ENCODE measurements around the gene MAGI1.

The MAGI1 gene

GRCh38 chr3:66014056-66014455 lies 24.7 kb downstream of the MAGI1 start:
- POLR2A ChIA-PET: no interaction called here
- CTCF ChIA-PET: no interaction called here
- no peak for DNase-seq (ENCODE audit: extremely low spot score)
- no peak for TF ChIP-seq FOXK2 (IDR thresholded peaks at IDR 0.05)
- TF ChIP-seq CTBP1 (IDR thresholded peaks at IDR 0.05; ENCODE audit: borderline replicate concordance): no peak
- no peak for TF ChIP-seq HDGF (IDR thresholded peaks at IDR 0.05; ENCODE audit: borderline replicate concordance)
- no peak for TF ChIP-seq FOXA1 (IDR thresholded peaks at IDR 0.05)
- TF ChIP-seq LEF1 (IDR thresholded peaks at IDR 0.05; ENCODE audit: borderline replicate concordance): no peak
- TF ChIP-seq ZNF384 (IDR thresholded peaks at IDR 0.05): no peak
- TF ChIP-seq SUZ12 (IDR thresholded peaks at IDR 0.05): no peak
- TF ChIP-seq L3MBTL2 (conservative IDR thresholded peaks at IDR 0.05): no peak
- TF ChIP-seq BHLHE40 (IDR thresholded peaks at IDR 0.05; ENCODE audit: borderline replicate concordance): no peak
- no peak for TF ChIP-seq FOXM1 (IDR thresholded peaks at IDR 0.05; ENCODE audit: borderline replicate concordance)
- no peak for TF ChIP-seq PKNOX1 (IDR thresholded peaks at IDR 0.05)

- POLR2A ChIA-PET: no interaction called here
- DNase-seq (ENCODE audit: extremely low spot score): no peak
- TF ChIP-seq PKNOX1 (IDR thresholded peaks at IDR 0.05) (no peak), TARDBP (IDR thresholded peaks at IDR 0.05) (no peak), NFRKB (IDR thresholded peaks at IDR 0.05) (no peak), FOXA1 (IDR thresholded peaks at IDR 0.05) (no peak), ELF4 (IDR thresholded peaks at IDR 0.05) (no peak), LEF1 (IDR thresholded peaks at IDR 0.05; ENCODE audit: borderline replicate concordance) (no peak), L3MBTL2 (conservative IDR thresholded peaks at IDR 0.05) (no peak), ZNF384 (IDR thresholded peaks at IDR 0.05) (no peak), BHLHE40 (IDR thresholded peaks at IDR 0.05; ENCODE audit: borderline replicate concordance) (no peak), SP1 (IDR thresholded peaks at IDR 0.05) (no peak), SUZ12 (IDR thresholded peaks at IDR 0.05) (no peak), CTBP1 (IDR thresholded peaks at IDR 0.05; ENCODE audit: borderline replicate concordance) (no peak), FOXM1 (IDR thresholded peaks at IDR 0.05; ENCODE audit: borderline replicate concordance) (no peak), HDGF (IDR thresholded peaks at IDR 0.05; ENCODE audit: borderline replicate concordance) (no peak), ARNT (IDR thresholded peaks at IDR 0.05) (no peak), FOXK2 (IDR thresholded peaks at IDR 0.05) (no peak)
- CTCF ChIA-PET: no interaction called here
Measured at GRCh38 chr3:66012711-66013110, 26.0 kb downstream of the MAGI1 start.

- TF ChIP-seq NFRKB (IDR thresholded peaks at IDR 0.05) (no peak), LEF1 (IDR thresholded peaks at IDR 0.05; ENCODE audit: borderline replicate concordance) (no peak), ZNF384 (IDR thresholded peaks at IDR 0.05) (no peak), TARDBP (IDR thresholded peaks at IDR 0.05) (no peak), L3MBTL2 (conservative IDR thresholded peaks at IDR 0.05) (no peak)
- POLR2A ChIA-PET: no interaction called here
- CTCF ChIA-PET: interaction anchor here (0.5 to 0.7 kb wide), 2 partner anchors 15 to 571 kb away, joined by 3 to 6 read pairs; no protein-coding TSS in a partner anchor
- DNase-seq (ENCODE audit: extremely low spot score): no peak
Measured at GRCh38 chr3:66010739-66011655, 27.7 kb downstream of the MAGI1 start.

- no peak for DNase-seq (ENCODE audit: extremely low spot score)
- POLR2A ChIA-PET: no interaction called here
- CTCF ChIA-PET: interaction anchor here (0.5 kb wide), 1 partner anchor 14 kb away, joined by 3 read pairs; no protein-coding TSS in a partner anchor
Measured at GRCh38 chr3:66010348-66010738, 28.4 kb downstream of the MAGI1 start.

GRCh38 chr3:66004244-66004643 lies 34.5 kb downstream of the MAGI1 start:
- TF ChIP-seq HDGF (IDR thresholded peaks at IDR 0.05; ENCODE audit: borderline replicate concordance) (no peak), ZNF384 (IDR thresholded peaks at IDR 0.05) (no peak), SP1 (IDR thresholded peaks at IDR 0.05) (no peak), NFRKB (IDR thresholded peaks at IDR 0.05) (no peak), SUZ12 (IDR thresholded peaks at IDR 0.05) (no peak), TARDBP (IDR thresholded peaks at IDR 0.05) (no peak), L3MBTL2 (conservative IDR thresholded peaks at IDR 0.05) (no peak), FOXM1 (IDR thresholded peaks at IDR 0.05; ENCODE audit: borderline replicate concordance) (no peak), ARNT (IDR thresholded peaks at IDR 0.05) (no peak), FOXA1 (IDR thresholded peaks at IDR 0.05) (no peak), BHLHE40 (IDR thresholded peaks at IDR 0.05; ENCODE audit: borderline replicate concordance) (no peak)
- no peak for DNase-seq (ENCODE audit: extremely low spot score)
- ChIA-PET POLR2A (no interaction called here), CTCF (no interaction called here)

More at GRCh38 chr3:66010348-66010738, 28.4 kb downstream of the MAGI1 start:
- TF ChIP-seq SUZ12 (IDR thresholded peaks at IDR 0.05): no peak
- no peak for TF ChIP-seq NFRKB (IDR thresholded peaks at IDR 0.05)
- no peak for TF ChIP-seq BHLHE40 (IDR thresholded peaks at IDR 0.05; ENCODE audit: borderline replicate concordance)
- no peak for TF ChIP-seq CTBP1 (IDR thresholded peaks at IDR 0.05; ENCODE audit: borderline replicate concordance)
- TF ChIP-seq PKNOX1 (IDR thresholded peaks at IDR 0.05): no peak
- no peak for TF ChIP-seq ELF4 (IDR thresholded peaks at IDR 0.05)
- TF ChIP-seq LEF1 (IDR thresholded peaks at IDR 0.05; ENCODE audit: borderline replicate concordance): no peak
- no peak for TF ChIP-seq L3MBTL2 (conservative IDR thresholded peaks at IDR 0.05)
- no peak for TF ChIP-seq TARDBP (IDR thresholded peaks at IDR 0.05)
- no peak for TF ChIP-seq FOXA1 (IDR thresholded peaks at IDR 0.05)
- TF ChIP-seq FOXM1 (IDR thresholded peaks at IDR 0.05; ENCODE audit: borderline replicate concordance): no peak
- no peak for TF ChIP-seq SP1 (IDR thresholded peaks at IDR 0.05)
- no peak for TF ChIP-seq ZNF384 (IDR thresholded peaks at IDR 0.05)
- no peak for TF ChIP-seq ARNT (IDR thresholded peaks at IDR 0.05)

GRCh38 chr3:66001626-66002025 lies 37.1 kb downstream of the MAGI1 start:
- ChIA-PET CTCF (interaction anchor here (0.6 kb wide), 1 partner anchor 137 kb away, joined by 3 read pairs; no protein-coding TSS in a partner anchor), POLR2A (no interaction called here)
- no peak for DNase-seq (ENCODE audit: extremely low spot score)
- TF ChIP-seq ELF4 (IDR thresholded peaks at IDR 0.05): no peak
- no peak for TF ChIP-seq FOXA1 (IDR thresholded peaks at IDR 0.05)
- no peak for TF ChIP-seq HDGF (IDR thresholded peaks at IDR 0.05; ENCODE audit: borderline replicate concordance)
- no peak for TF ChIP-seq CTBP1 (IDR thresholded peaks at IDR 0.05; ENCODE audit: borderline replicate concordance)
- no peak for TF ChIP-seq SUZ12 (IDR thresholded peaks at IDR 0.05)
- TF ChIP-seq FOXK2 (IDR thresholded peaks at IDR 0.05): no peak
- no peak for TF ChIP-seq LEF1 (IDR thresholded peaks at IDR 0.05; ENCODE audit: borderline replicate concordance)
- no peak for TF ChIP-seq ZNF384 (IDR thresholded peaks at IDR 0.05)
- no peak for TF ChIP-seq BHLHE40 (IDR thresholded peaks at IDR 0.05; ENCODE audit: borderline replicate concordance)
- no peak for TF ChIP-seq NFRKB (IDR thresholded peaks at IDR 0.05)
- TF ChIP-seq PKNOX1 (IDR thresholded peaks at IDR 0.05): no peak
- TF ChIP-seq ARNT (IDR thresholded peaks at IDR 0.05): no peak
- no peak for TF ChIP-seq L3MBTL2 (conservative IDR thresholded peaks at IDR 0.05)
- no peak for TF ChIP-seq TARDBP (IDR thresholded peaks at IDR 0.05)
- TF ChIP-seq FOXM1 (IDR thresholded peaks at IDR 0.05; ENCODE audit: borderline replicate concordance): no peak
- TF ChIP-seq SP1 (IDR thresholded peaks at IDR 0.05): no peak

Data from HEK293T (cell line).